Amniotic stem cell (primary cell): Measurements from ENCODE around the gene ZNF629.

Experiments used
- DNase-seq: peaks from one replicate; lab custom pipeline; 2025; lab: John Stamatoyannopoulos, UW

ZNF629 gene

GRCh38 chr16:30786115-30786935 is 680 bp downstream of the ZNF629 start:
- DNase-seq, result no peak

GRCh38 chr16:30785126-30786106 is 1.6 kb downstream of the ZNF629 start:
- no peak for DNase-seq

GRCh38 chr16:30784215-30784614 is 2.8 kb downstream of the ZNF629 start:
- no peak for DNase-seq

- no peak for DNase-seq
Measured at GRCh38 chr16:30783280-30784109, 3.5 kb downstream of the ZNF629 start.

GRCh38 chr16:30782486-30783279 is 4.3 kb downstream of the ZNF629 start:
- DNase-seq, result no peak

- DNase-seq, result no peak
Measured at GRCh38 chr16:30780549-30780948, 6.5 kb downstream of the ZNF629 start.

- DNase-seq, result no peak
Measured at GRCh38 chr16:30780021-30780420, 7.0 kb downstream of the ZNF629 start.

GRCh38 chr16:30779596-30779995 is 7.4 kb downstream of the ZNF629 start:
- DNase-seq, result no peak

GRCh38 chr16:30778549-30779244 is 8.3 kb downstream of the ZNF629 start:
- no peak for DNase-seq

GRCh38 chr16:30777591-30778297 is 9.3 kb downstream of the ZNF629 start:
- DNase-seq, result no peak

GRCh38 chr16:30775392-30776188 is 11.4 kb downstream of the ZNF629 start:
- no peak for DNase-seq

- no peak for DNase-seq
Measured at GRCh38 chr16:30775131-30775391, 11.9 kb downstream of the ZNF629 start.

- DNase-seq, result no peak
Measured at GRCh38 chr16:30774367-30775130, 12.5 kb downstream of the ZNF629 start.

GRCh38 chr16:30773826-30774225 is 13.2 kb downstream of the ZNF629 start:
- DNase-seq, result no peak

- no peak for DNase-seq
Measured at GRCh38 chr16:30771726-30772125, 15.3 kb downstream of the ZNF629 start.

- no peak for DNase-seq
Measured at GRCh38 chr16:30769379-30770089, 17.5 kb downstream of the ZNF629 start.

GRCh38 chr16:30768583-30769181 is 18.3 kb downstream of the ZNF629 start:
- no peak for DNase-seq
